Stimulated activated naive CD8-positive, alpha-beta T cell treated with anti-CD3 and anti-CD28 coated beads, Interleukin-15, Interleukin-2, amounts not matched to agents 100 ng/mL and 50 ng/mL, for 24 hours (primary cell): ENCODE measurements around the gene E2F1.
A peak's percentile ranks its signal among the peaks of the same experiment; 100 is the strongest.

ENCODE experiments used
- H3K27ac Mint-ChIP-seq: one replicate; pipeline ENCODE4 v1.8.0; 2021; ENCODE audit warnings: mild to moderate bottlenecking, mixed read lengths
- H3K27me3 Mint-ChIP-seq: one replicate; pipeline ENCODE4 v1.8.0; 2021; ENCODE audit warnings: mixed read lengths
- H3K36me3 Mint-ChIP-seq: one replicate; pipeline ENCODE4 v1.8.0; 2021; ENCODE audit warnings: low read depth, mixed read lengths
- H3K4me1 Mint-ChIP-seq: one replicate; pipeline ENCODE4 v1.8.0; 2021; ENCODE audit warnings: low read depth, mixed read lengths
- H3K4me3 Mint-ChIP-seq: one replicate; pipeline ENCODE4 v1.8.0; 2021; ENCODE audit warnings: mild to moderate bottlenecking, mixed read lengths
- H3K9me3 Mint-ChIP-seq: one replicate; pipeline ENCODE4 v1.8.0; 2021; ENCODE audit warnings: mixed read lengths

E2F1 gene

GRCh38 chr20:33719989-33720709 lies 34.0 kb upstream of the E2F1 start, which contains the start of gene PXMP4:
Gene PXMP4, minus strand, starts transcription at chr20:33720310. Its CDS starts 103 bp downstream, at chr20:33720207.
- Mint-ChIP-seq H3K36me3 (no peaks in the 10 kb centered on the region), H3K9me3 (no peaks in the 10 kb centered on the region), H3K27me3 (no peaks in the 10 kb centered on the region), H3K27ac (peak within 1 kb of the TSS; percentile 91), H3K4me3 (peak within 1 kb of the TSS; percentile 92), H3K4me1 (peaks cover 22% of the 10 kb centered on the region)

GRCh38 chr20:33719277-33719988 lies 33.2 kb upstream of the E2F1 start:
- H3K27ac Mint-ChIP-seq = peak overlapping the region; percentile 91
- no peaks in the 10 kb centered on the region for H3K36me3 Mint-ChIP-seq
- no peaks in the 10 kb centered on the region for H3K27me3 Mint-ChIP-seq
- no peaks in the 10 kb centered on the region for H3K9me3 Mint-ChIP-seq
- peak overlapping the region; percentile 92 for H3K4me3 Mint-ChIP-seq
- peaks cover 22% of the 10 kb centered on the region for H3K4me1 Mint-ChIP-seq

GRCh38 chr20:33716498-33716897 lies 30.3 kb upstream of the E2F1 start:
- Mint-ChIP-seq H3K4me1 (peaks cover 22% of the 10 kb centered on the region), H3K27me3 (no peaks in the 10 kb centered on the region), H3K27ac (no peak overlapping the region), H3K9me3 (no peaks in the 10 kb centered on the region), H3K36me3 (peaks cover 6% of the 10 kb centered on the region), H3K4me3 (no peak overlapping the region)

GRCh38 chr20:33713865-33714367 lies 27.7 kb upstream of the E2F1 start:
- Mint-ChIP-seq H3K27ac (no peak overlapping the region), H3K4me1 (peaks cover 14% of the 10 kb centered on the region), H3K9me3 (no peaks in the 10 kb centered on the region), H3K4me3 (no peak overlapping the region), H3K36me3 (peaks cover 13% of the 10 kb centered on the region), H3K27me3 (no peaks in the 10 kb centered on the region)

GRCh38 chr20:33711446-33711738 lies 25.2 kb upstream of the E2F1 start:
- Mint-ChIP-seq H3K4me1 (peaks cover 11% of the 10 kb centered on the region), H3K9me3 (no peaks in the 10 kb centered on the region), H3K4me3 (no peak overlapping the region), H3K27ac (no peak overlapping the region), H3K27me3 (no peaks in the 10 kb centered on the region), H3K36me3 (peaks cover 13% of the 10 kb centered on the region)

- H3K36me3 Mint-ChIP-seq = peaks cover 13% of the 10 kb centered on the region
- no peaks in the 10 kb centered on the region for H3K9me3 Mint-ChIP-seq
- no peak overlapping the region for H3K4me3 Mint-ChIP-seq
- no peak overlapping the region for H3K27ac Mint-ChIP-seq
- H3K4me1 Mint-ChIP-seq = peaks cover 11% of the 10 kb centered on the region
- H3K27me3 Mint-ChIP-seq = no peaks in the 10 kb centered on the region
Measured at GRCh38 chr20:33710681-33711445, 24.7 kb upstream of the E2F1 start.

- H3K9me3 Mint-ChIP-seq = no peaks in the 10 kb centered on the region
Measured at GRCh38 chr20:33709905-33710541, 23.8 kb upstream of the E2F1 start.

GRCh38 chr20:33709398-33709797 lies 23.2 kb upstream of the E2F1 start:
- no peaks in the 10 kb centered on the region for H3K27me3 Mint-ChIP-seq
- H3K9me3 Mint-ChIP-seq = no peaks in the 10 kb centered on the region
- H3K36me3 Mint-ChIP-seq = peaks cover 13% of the 10 kb centered on the region
- peaks cover 11% of the 10 kb centered on the region for H3K4me1 Mint-ChIP-seq
- H3K4me3 Mint-ChIP-seq = no peak overlapping the region
- H3K27ac Mint-ChIP-seq = no peak overlapping the region

More at GRCh38 chr20:33709905-33710541, 23.8 kb upstream of the E2F1 start:
- H3K4me1 Mint-ChIP-seq = peaks cover 11% of the 10 kb centered on the region
- H3K36me3 Mint-ChIP-seq = peaks cover 13% of the 10 kb centered on the region
- H3K4me3 Mint-ChIP-seq = no peak overlapping the region
- no peaks in the 10 kb centered on the region for H3K27me3 Mint-ChIP-seq
- no peak overlapping the region for H3K27ac Mint-ChIP-seq

- peaks cover 7% of the 10 kb centered on the region for H3K36me3 Mint-ChIP-seq
- H3K4me3 Mint-ChIP-seq = no peak overlapping the region
- H3K27me3 Mint-ChIP-seq = no peaks in the 10 kb centered on the region
- no peak overlapping the region for H3K27ac Mint-ChIP-seq
- peaks cover 11% of the 10 kb centered on the region for H3K4me1 Mint-ChIP-seq
- H3K9me3 Mint-ChIP-seq = no peaks in the 10 kb centered on the region
Measured at GRCh38 chr20:33707668-33708067, 21.5 kb upstream of the E2F1 start.

- Mint-ChIP-seq H3K4me1 (peaks cover 5% of the 10 kb centered on the region), H3K27ac (no peak overlapping the region), H3K4me3 (no peak overlapping the region), H3K9me3 (no peaks in the 10 kb centered on the region), H3K27me3 (no peaks in the 10 kb centered on the region), H3K36me3 (no peaks in the 10 kb centered on the region)
Measured at GRCh38 chr20:33704197-33704924, 18.2 kb upstream of the E2F1 start.

- no peaks in the 10 kb centered on the region for H3K36me3 Mint-ChIP-seq
- H3K4me1 Mint-ChIP-seq = no peaks in the 10 kb centered on the region
- H3K27ac Mint-ChIP-seq = no peak overlapping the region
- H3K27me3 Mint-ChIP-seq = no peaks in the 10 kb centered on the region
- H3K4me3 Mint-ChIP-seq = no peak overlapping the region
- no peaks in the 10 kb centered on the region for H3K9me3 Mint-ChIP-seq
Measured at GRCh38 chr20:33703498-33704137, 17.4 kb upstream of the E2F1 start.

GRCh38 chr20:33702861-33703260 lies 16.7 kb upstream of the E2F1 start:
- Mint-ChIP-seq H3K27ac (no peak overlapping the region), H3K4me1 (no peaks in the 10 kb centered on the region), H3K9me3 (no peaks in the 10 kb centered on the region), H3K4me3 (no peak overlapping the region), H3K27me3 (no peaks in the 10 kb centered on the region), H3K36me3 (no peaks in the 10 kb centered on the region)

GRCh38 chr20:33701629-33702450 lies 15.7 kb upstream of the E2F1 start:
- H3K27ac Mint-ChIP-seq = no peak overlapping the region
- no peaks in the 10 kb centered on the region for H3K27me3 Mint-ChIP-seq
- no peak overlapping the region for H3K4me3 Mint-ChIP-seq
- H3K4me1 Mint-ChIP-seq = no peaks in the 10 kb centered on the region
- H3K9me3 Mint-ChIP-seq = no peaks in the 10 kb centered on the region
- H3K36me3 Mint-ChIP-seq = no peaks in the 10 kb centered on the region
